HG03108 (cell line): Measurements from ENCODE around the gene NUBPL.
"Not testable (repeated sequence)": the region's sequence is repeated elsewhere in the genome, so short reads cannot be mapped to it uniquely, and the experiment has no call there.

ENCODE experiments used
- ATAC-seq: cut with Tn5 transposase; IDR thresholded peaks from one replicate; pipeline ENCODE4 v1.9.1; 2021; ENCODE audit warnings: moderate library complexity; ENCODE audit not compliant: unreplicated experiment

Gene NUBPL

GRCh38 chr14:31718985-31719384 is 157.8 kb downstream of the NUBPL start:
- ATAC-seq, result no peak

- ATAC-seq, result no peak
Measured at GRCh38 chr14:31726337-31726736, 165.1 kb downstream of the NUBPL start.

GRCh38 chr14:31727797-31728196 is 166.6 kb downstream of the NUBPL start:
- no peak for ATAC-seq

GRCh38 chr14:31740688-31741087 is 179.5 kb downstream of the NUBPL start:
- no peak for ATAC-seq

- ATAC-seq, result no peak
Measured at GRCh38 chr14:31745741-31746140, 184.5 kb downstream of the NUBPL start.

GRCh38 chr14:31746326-31746725 is 185.1 kb downstream of the NUBPL start:
- no peak for ATAC-seq

GRCh38 chr14:31749275-31749674 is 188.1 kb downstream of the NUBPL start:
- ATAC-seq, result no peak

GRCh38 chr14:31751047-31751446 is 189.8 kb downstream of the NUBPL start:
- ATAC-seq, result not testable (repeated sequence)

GRCh38 chr14:31752867-31753661 is 191.9 kb downstream of the NUBPL start:
- ATAC-seq, result no peak

- no peak for ATAC-seq
Measured at GRCh38 chr14:31758941-31759340, 197.7 kb downstream of the NUBPL start.

- ATAC-seq, result no peak
Measured at GRCh38 chr14:31760277-31760676, 199.1 kb downstream of the NUBPL start.

GRCh38 chr14:31761325-31761724 is 200.1 kb downstream of the NUBPL start:
- no peak for ATAC-seq

GRCh38 chr14:31763041-31763440 is 201.8 kb downstream of the NUBPL start:
- ATAC-seq, result no peak

GRCh38 chr14:31766315-31766892 is 205.2 kb downstream of the NUBPL start:
- no peak for ATAC-seq

- no peak for ATAC-seq
Measured at GRCh38 chr14:31768355-31768754, 207.2 kb downstream of the NUBPL start.

GRCh38 chr14:31770271-31770670 is 209.1 kb downstream of the NUBPL start:
- no peak for ATAC-seq

- ATAC-seq, result no peak
Measured at GRCh38 chr14:31774567-31774966, 213.4 kb downstream of the NUBPL start.

GRCh38 chr14:31777312-31777711 is 216.1 kb downstream of the NUBPL start:
- no peak for ATAC-seq

GRCh38 chr14:31781578-31781977 is 220.4 kb downstream of the NUBPL start:
- ATAC-seq, result no peak

GRCh38 chr14:31785574-31785973 is 224.4 kb downstream of the NUBPL start:
- ATAC-seq, result no peak

- no peak for ATAC-seq
Measured at GRCh38 chr14:31787377-31787776, 226.2 kb downstream of the NUBPL start.

GRCh38 chr14:31788340-31788739 is 227.1 kb downstream of the NUBPL start:
- ATAC-seq, result no peak

- no peak for ATAC-seq
Measured at GRCh38 chr14:31792726-31793125, 231.5 kb downstream of the NUBPL start.
